ENCODE measurements around the gene DIPK1C. TPM values are rescaled to one million over a fixed set of nuclear protein-coding genes. Genes with fewer than 3 reads are reported as not detected.

The DIPK1C gene
- not detected in 2 replicates for total RNA-seq

GRCh38 chr18:74457043-74457724 lies at the start of gene DIPK1C:
TSS of gene DIPK1C (minus strand) at chr18:74457308. CDS start at chr18:74457259, 49 bp downstream.

GRCh38 chr18:74495581-74496507 lies 38.7 kb upstream of the DIPK1C start, which contains the start of gene CNDP2:
TSS of gene CNDP2 (plus strand) at chr18:74496363. CDS start at chr18:74499974, 3,611 bp downstream.

Other genes with a start within 250 kb of the DIPK1C start
- gene CYB5A, start 165.3 kb downstream of the DIPK1C start, total RNA-seq = 155 TPM in 2 replicates
- gene C18orf63, start 141.5 kb downstream of the DIPK1C start, total RNA-seq = not detected in 2 replicates
- gene CNDP2, start 39.1 kb upstream of the DIPK1C start, total RNA-seq = 84.6 and 113 TPM in 2 replicates
- not detected in 2 replicates for gene CNDP1, start 77.2 kb upstream of the DIPK1C start, total RNA-seq
- gene ZNF407, start 140.6 kb upstream of the DIPK1C start, total RNA-seq = 3.1 and 4.7 TPM in 2 replicates